K562 (cell line): ENCODE data around the gene CCL27.

Experiments used
- BRCA1 ChIP-seq, 2 experiments: fragments of 450-650 bp in 1 of 2; sonication (generic) in 1 of 2; formaldehyde crosslinking in 1 of 2; IDR thresholded peaks; 2 replicates each; pipeline versions ENCODE4 v1.5.0 to v1.6.1; 2017 to 2020; ENCODE audit warnings: mild to moderate bottlenecking in 1 of 2, missing genetic modification reagents in 1 of 2
- BRF1 ChIP-seq: IDR thresholded peaks from 3 replicates; pipeline ENCODE4 v1.6.1; 2011; ENCODE audit warnings: borderline replicate concordance, mild to moderate bottlenecking; ENCODE audit not compliant: insufficient read length; ENCODE audit errors: extremely low read depth
- KAT7 ChIP-seq: sonication (generic); formaldehyde crosslinking; IDR thresholded peaks from 2 replicates; pipeline ENCODE4 v1.8.0; 2022; ENCODE audit warnings: missing genetic modification reagents, mild to moderate bottlenecking, borderline replicate concordance
- RCOR1 ChIP-seq, 2 experiments: IDR thresholded peaks; 2 replicates each; pipeline ENCODE4 v1.6.1; 2012; ENCODE audit warnings: low read depth in 2 of 2, low read length in 2 of 2, borderline replicate concordance in 1 of 2, improper control_type of control experiment in 1 of 2
- ZNF280A ChIP-seq: fragments of 450-650 bp; IDR thresholded peaks from 2 replicates; pipeline ENCODE4 v1.6.1; 2018; ENCODE audit warnings: mild to moderate bottlenecking, low read depth; ENCODE audit not compliant: partially characterized antibody

GRCh38 chr9:34690983-34691935, 28.8 kb upstream of the CCL27 start, which contains the start of gene CCL19:
- TF ChIP-seq BRF1 = no peak
- TF ChIP-seq KAT7 (CRISPR knock-in tag) = no peak
- no peak for TF ChIP-seq BRCA1 (IDR thresholded peaks at IDR 0.05)
- TF ChIP-seq BRCA1 (CRISPR knock-in tag; IDR thresholded peaks at IDR 0.05) = no peak
- no peak for TF ChIP-seq RCOR1 (IDR thresholded peaks at IDR 0.05; ENCODE audit: borderline replicate concordance in 1 of 2, low read depth in 2 of 2, low read length in 2 of 2)
- no peak for TF ChIP-seq ZNF280A
